ENCODE data around the gene ASPG. TPM values are rescaled to one million over a fixed set of nuclear protein-coding genes. Genes with fewer than 3 reads are reported as not detected.
"Not testable (repeated sequence)": the region's sequence is repeated elsewhere in the genome, so short reads cannot be mapped to it uniquely, and the experiment has no call there.

The ASPG gene
- total RNA-seq, 2 experiments from 2014 or later: not detected

GRCh38 chr14:104147346-104148125 is 62.0 kb downstream of the ASPG start:
- H3K9me3 Mint-ChIP-seq: no peaks in the 10 kb centered on the region
- H3K27ac Mint-ChIP-seq: no peak overlapping the region
- H3K4me3 Mint-ChIP-seq: no peak overlapping the region
- H3K36me3 Mint-ChIP-seq: no peaks in the 10 kb centered on the region
- POLR2A ChIA-PET: no interaction called here
- ATAC-seq (ENCODE audit: low read depth): no peak
- no peak for DNase-seq
- H3K4me1 Mint-ChIP-seq: no peaks in the 10 kb centered on the region
- peaks cover 2% of the 10 kb centered on the region for H3K27me3 Mint-ChIP-seq

- Mint-ChIP-seq H3K27ac (no peak overlapping the region), H3K4me1 (no peaks in the 10 kb centered on the region), H3K9me3 (no peaks in the 10 kb centered on the region), H3K4me3 (no peak overlapping the region), H3K27me3 (peaks cover 2% of the 10 kb centered on the region), H3K36me3 (no peaks in the 10 kb centered on the region)
- DNase-seq (no peak), ATAC-seq (ENCODE audit: low read depth) (no peak)
- POLR2A ChIA-PET: no interaction called here
These were observed 63.2 kb downstream of the ASPG start for GRCh38 chr14:104148433-104149277.

- POLR2A ChIA-PET: no interaction called here
- H3K9me3 Mint-ChIP-seq: no peaks in the 10 kb centered on the region
- ATAC-seq (ENCODE audit: low read depth) (no peak), DNase-seq (no peak)
- H3K27me3 Mint-ChIP-seq: peaks cover 2% of the 10 kb centered on the region
- H3K27ac Mint-ChIP-seq: no peak overlapping the region
- H3K4me3 Mint-ChIP-seq: no peak overlapping the region
- H3K36me3 Mint-ChIP-seq: no peaks in the 10 kb centered on the region
- H3K4me1 Mint-ChIP-seq: no peaks in the 10 kb centered on the region
These were observed 63.7 kb downstream of the ASPG start for GRCh38 chr14:104149278-104149595.

- ATAC-seq (ENCODE audit: low read depth) (peak; percentile 57), DNase-seq (no peak)
- Mint-ChIP-seq H3K36me3 (no peaks in the 10 kb centered on the region), H3K9me3 (no peaks in the 10 kb centered on the region), H3K4me1 (no peaks in the 10 kb centered on the region), H3K27me3 (peaks cover 2% of the 10 kb centered on the region), H3K4me3 (no peak overlapping the region), H3K27ac (no peak overlapping the region)
- POLR2A ChIA-PET: no interaction called here
These were observed 64.2 kb downstream of the ASPG start for GRCh38 chr14:104149617-104150135.

GRCh38 chr14:104150136-104151025 is 64.9 kb downstream of the ASPG start:
- no peak for ATAC-seq (ENCODE audit: low read depth)
- POLR2A ChIA-PET: no interaction called here
- H3K9me3 Mint-ChIP-seq: no peaks in the 10 kb centered on the region
- H3K4me3 Mint-ChIP-seq: no peak overlapping the region
- no peak overlapping the region for H3K27ac Mint-ChIP-seq
- no peaks in the 10 kb centered on the region for H3K4me1 Mint-ChIP-seq
- H3K27me3 Mint-ChIP-seq: peaks cover 2% of the 10 kb centered on the region
- H3K36me3 Mint-ChIP-seq: no peaks in the 10 kb centered on the region
- DNase-seq: no peak

GRCh38 chr14:104151026-104151381 is 65.5 kb downstream of the ASPG start:
- Mint-ChIP-seq H3K27ac (no peak overlapping the region), H3K9me3 (no peaks in the 10 kb centered on the region), H3K36me3 (no peaks in the 10 kb centered on the region), H3K4me1 (no peaks in the 10 kb centered on the region), H3K4me3 (no peak overlapping the region), H3K27me3 (no peaks in the 10 kb centered on the region)
- DNase-seq (no peak), ATAC-seq (ENCODE audit: low read depth) (no peak)
- POLR2A ChIA-PET: no interaction called here

- POLR2A ChIA-PET: no interaction called here
- no peaks in the 10 kb centered on the region for H3K36me3 Mint-ChIP-seq
- H3K9me3 Mint-ChIP-seq: no peaks in the 10 kb centered on the region
- ATAC-seq (ENCODE audit: low read depth) (no peak), DNase-seq (no peak)
- no peak overlapping the region for H3K27ac Mint-ChIP-seq
- H3K27me3 Mint-ChIP-seq: no peaks in the 10 kb centered on the region
- no peaks in the 10 kb centered on the region for H3K4me1 Mint-ChIP-seq
- H3K4me3 Mint-ChIP-seq: no peak overlapping the region
These were observed 66.2 kb downstream of the ASPG start for GRCh38 chr14:104151566-104152245.

GRCh38 chr14:104152246-104152575 is 66.7 kb downstream of the ASPG start:
- H3K9me3 Mint-ChIP-seq: no peaks in the 10 kb centered on the region
- H3K4me1 Mint-ChIP-seq: no peaks in the 10 kb centered on the region
- no peaks in the 10 kb centered on the region for H3K36me3 Mint-ChIP-seq
- no peaks in the 10 kb centered on the region for H3K27me3 Mint-ChIP-seq
- no peak overlapping the region for H3K4me3 Mint-ChIP-seq
- ATAC-seq (ENCODE audit: low read depth) (no peak), DNase-seq (no peak)
- no peak overlapping the region for H3K27ac Mint-ChIP-seq
- POLR2A ChIA-PET: no interaction called here

- ATAC-seq (ENCODE audit: low read depth) (no peak), DNase-seq (no peak)
- Mint-ChIP-seq H3K36me3 (no peaks in the 10 kb centered on the region), H3K4me3 (no peak overlapping the region), H3K27ac (no peak overlapping the region), H3K9me3 (no peaks in the 10 kb centered on the region), H3K27me3 (no peaks in the 10 kb centered on the region), H3K4me1 (no peaks in the 10 kb centered on the region)
- POLR2A ChIA-PET: no interaction called here
These were observed 67.3 kb downstream of the ASPG start for GRCh38 chr14:104152686-104153393.

- DNase-seq; POLR2A ChIA-PET; H3K4me1 Mint-ChIP-seq; H3K36me3 Mint-ChIP-seq; H3K4me3 Mint-ChIP-seq; ATAC-seq (ENCODE audit: low read depth); H3K27me3 Mint-ChIP-seq; H3K9me3 Mint-ChIP-seq; H3K27ac Mint-ChIP-seq: not testable (repeated sequence)
These were observed 67.9 kb downstream of the ASPG start for GRCh38 chr14:104153394-104153755.

- Mint-ChIP-seq H3K9me3 (no peaks in the 10 kb centered on the region), H3K27me3 (no peaks in the 10 kb centered on the region), H3K4me1 (no peaks in the 10 kb centered on the region), H3K27ac (no peak overlapping the region), H3K4me3 (no peak overlapping the region), H3K36me3 (no peaks in the 10 kb centered on the region)
- DNase-seq (no peak), ATAC-seq (ENCODE audit: low read depth) (no peak)
- POLR2A ChIA-PET: no interaction called here
These were observed 68.7 kb downstream of the ASPG start for GRCh38 chr14:104154246-104154645.

- H3K36me3 Mint-ChIP-seq: no peaks in the 10 kb centered on the region
- ATAC-seq (ENCODE audit: low read depth) (no peak), DNase-seq (no peak)
- POLR2A ChIA-PET: no interaction called here
- no peaks in the 10 kb centered on the region for H3K4me1 Mint-ChIP-seq
- H3K27ac Mint-ChIP-seq: no peak overlapping the region
- no peaks in the 10 kb centered on the region for H3K27me3 Mint-ChIP-seq
- H3K4me3 Mint-ChIP-seq: no peak overlapping the region
- H3K9me3 Mint-ChIP-seq: no peaks in the 10 kb centered on the region
These were observed 70.0 kb downstream of the ASPG start for GRCh38 chr14:104155513-104155912.

GRCh38 chr14:104156142-104156541 is 70.6 kb downstream of the ASPG start:
- H3K27ac Mint-ChIP-seq: no peak overlapping the region
- no peaks in the 10 kb centered on the region for H3K27me3 Mint-ChIP-seq
- no peaks in the 10 kb centered on the region for H3K36me3 Mint-ChIP-seq
- ATAC-seq (ENCODE audit: low read depth) (no peak), DNase-seq (no peak)
- H3K4me1 Mint-ChIP-seq: no peaks in the 10 kb centered on the region
- POLR2A ChIA-PET: no interaction called here
- no peak overlapping the region for H3K4me3 Mint-ChIP-seq
- H3K9me3 Mint-ChIP-seq: no peaks in the 10 kb centered on the region
